NCI-H1417 treated with DMSO at 0.1 percent for 48 hours (cell line): ENCODE data around the gene LINGO3.

Experiments used
- DNase-seq: peaks from one replicate; lab custom pipeline; 2025; lab: John Stamatoyannopoulos, UW

Gene LINGO3

DNA sequence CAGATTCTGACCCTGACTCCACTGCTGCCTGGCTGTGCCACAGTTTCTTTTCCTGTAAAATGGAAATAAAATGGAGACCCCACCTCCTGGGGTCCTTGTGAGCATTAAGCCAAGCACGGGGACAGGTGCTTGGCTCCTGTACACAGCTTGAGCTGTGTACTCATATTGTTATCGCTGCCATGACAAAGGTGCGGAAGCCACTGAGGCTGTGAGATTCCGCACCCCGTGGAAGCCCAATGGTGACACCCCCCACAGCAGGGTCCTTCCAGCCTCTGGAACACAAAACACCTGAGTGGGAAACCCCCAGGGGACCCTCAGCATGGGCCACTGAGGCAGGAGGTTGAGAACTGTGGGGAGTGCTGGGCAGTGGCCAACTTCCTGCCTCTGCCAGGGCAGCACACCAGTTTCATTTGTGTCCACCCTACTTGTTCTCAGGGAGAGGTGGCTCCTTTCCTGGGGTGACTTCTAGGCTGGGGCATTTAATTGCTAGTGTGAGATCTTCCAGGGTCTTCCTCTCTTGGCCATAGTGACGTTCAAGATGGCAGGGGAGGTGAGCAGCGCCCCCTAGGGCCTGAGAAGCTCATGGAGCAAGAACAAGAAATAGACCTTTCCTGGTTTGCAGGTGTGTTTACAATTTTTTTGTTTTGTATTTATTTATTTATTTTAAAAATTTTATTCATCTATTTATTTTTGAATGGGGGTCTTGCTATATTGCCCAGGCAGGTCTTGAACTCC is 46.3 kb downstream of the LINGO3 start:
- no peak for DNase-seq

GRCh38 chr19:2260341-2260805 is 47.6 kb downstream of the LINGO3 start:
- no peak for DNase-seq

GRCh38 chr19:2259336-2259735 is 48.6 kb downstream of the LINGO3 start:
- no peak for DNase-seq
